Measurements from ENCODE around the gene PXDC1. TPM values are rescaled to one million over a fixed set of nuclear protein-coding genes. Genes with fewer than 3 reads are reported as not detected.

PXDC1 gene
- total RNA-seq = 100 to 1,000 TPM; 106 to 205 (median 122) TPM

DNA sequence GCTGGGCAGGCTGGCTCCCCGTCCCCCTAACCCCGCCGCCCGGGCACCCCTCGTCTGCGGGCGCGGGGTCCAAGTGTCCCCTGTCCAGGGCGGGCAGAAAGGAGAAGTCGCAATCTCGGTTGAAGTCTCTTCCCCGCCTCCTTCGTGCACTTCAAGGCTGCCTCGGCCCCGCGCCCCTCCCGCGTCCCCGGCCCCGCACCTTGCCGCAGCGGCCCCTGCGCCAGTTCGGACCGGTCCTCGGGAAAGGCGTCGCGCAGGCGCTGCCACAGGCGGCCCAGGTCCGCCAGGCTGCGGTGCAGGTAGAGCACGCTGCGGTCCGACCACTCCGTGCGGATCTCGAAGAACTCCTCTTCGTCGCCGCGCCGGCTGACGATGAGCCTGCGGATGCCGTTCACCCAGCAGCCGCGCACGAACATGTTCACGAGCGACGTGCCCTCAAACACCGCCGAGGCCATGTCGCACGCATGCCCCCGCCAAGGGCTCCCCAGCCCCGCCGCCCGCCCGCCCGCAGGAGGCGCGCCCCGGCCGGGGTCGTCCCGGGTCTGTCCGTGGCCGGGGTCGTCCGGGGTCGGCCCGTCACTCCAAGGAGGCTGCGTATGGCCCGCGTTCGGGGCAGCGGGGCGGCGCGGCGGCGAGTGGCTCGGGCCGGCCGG is at the start of gene PXDC1:
PXDC1 (minus strand) TSS at position 637 of the 653 bp plus-strand sequence; CDS start at position 455, 182 bp downstream.
- no peak for DNase-seq (ENCODE audit: low spot score)
- TF ChIP-seq, protein P1, sequence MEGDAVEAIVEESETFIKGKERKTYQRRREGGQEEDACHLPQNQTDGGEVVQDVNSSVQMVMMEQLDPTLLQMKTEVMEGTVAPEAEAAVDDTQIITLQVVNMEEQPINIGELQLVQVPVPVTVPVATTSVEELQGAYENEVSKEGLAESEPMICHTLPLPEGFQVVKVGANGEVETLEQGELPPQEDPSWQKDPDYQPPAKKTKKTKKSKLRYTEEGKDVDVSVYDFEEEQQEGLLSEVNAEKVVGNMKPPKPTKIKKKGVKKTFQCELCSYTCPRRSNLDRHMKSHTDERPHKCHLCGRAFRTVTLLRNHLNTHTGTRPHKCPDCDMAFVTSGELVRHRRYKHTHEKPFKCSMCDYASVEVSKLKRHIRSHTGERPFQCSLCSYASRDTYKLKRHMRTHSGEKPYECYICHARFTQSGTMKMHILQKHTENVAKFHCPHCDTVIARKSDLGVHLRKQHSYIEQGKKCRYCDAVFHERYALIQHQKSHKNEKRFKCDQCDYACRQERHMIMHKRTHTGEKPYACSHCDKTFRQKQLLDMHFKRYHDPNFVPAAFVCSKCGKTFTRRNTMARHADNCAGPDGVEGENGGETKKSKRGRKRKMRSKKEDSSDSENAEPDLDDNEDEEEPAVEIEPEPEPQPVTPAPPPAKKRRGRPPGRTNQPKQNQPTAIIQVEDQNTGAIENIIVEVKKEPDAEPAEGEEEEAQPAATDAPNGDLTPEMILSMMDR (IDR thresholded peaks at IDR 0.05) = no peak
- no peak for ATAC-seq (ENCODE audit: low FRiP score)

DNA sequence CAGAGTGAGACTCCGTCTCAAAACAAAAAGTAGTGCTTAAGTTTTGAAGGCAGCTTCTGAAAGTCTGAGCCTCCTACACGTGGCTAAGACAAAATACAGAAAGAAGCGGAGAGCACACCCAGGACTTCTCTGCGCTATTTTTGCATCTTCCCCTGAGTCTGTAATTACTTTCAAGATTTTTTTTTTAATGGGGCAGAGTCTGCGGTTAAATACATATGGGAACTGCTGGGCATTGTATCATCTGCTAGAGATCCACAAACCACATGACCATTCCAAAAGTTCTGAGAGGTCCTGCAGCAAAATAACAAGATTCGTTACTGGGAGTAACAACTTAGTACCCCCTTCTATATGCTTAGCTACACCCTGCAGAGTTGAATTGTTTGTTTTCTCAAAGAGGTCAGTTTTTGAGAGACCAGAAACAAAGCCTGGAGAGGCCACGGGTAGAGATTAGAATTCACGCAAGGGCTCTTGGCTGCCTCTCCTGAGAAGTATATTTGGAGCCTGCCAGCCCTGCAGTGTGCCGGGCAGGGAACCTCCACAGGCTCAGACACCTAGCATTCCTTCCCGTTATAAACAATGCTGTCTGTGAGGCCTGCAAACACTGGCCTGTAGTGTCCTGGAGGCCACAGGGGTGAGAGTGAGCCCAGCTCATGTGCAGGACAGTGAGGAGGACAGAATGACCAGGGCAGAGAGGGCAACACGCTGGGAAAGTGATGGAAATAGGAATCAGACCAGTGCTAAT is 49.5 kb upstream of the PXDC1 start:
- TF ChIP-seq, protein P1 (IDR thresholded peaks at IDR 0.05) = no peak
- DNase-seq (ENCODE audit: low spot score) (no peak), ATAC-seq (ENCODE audit: low FRiP score) (no peak)

DNA sequence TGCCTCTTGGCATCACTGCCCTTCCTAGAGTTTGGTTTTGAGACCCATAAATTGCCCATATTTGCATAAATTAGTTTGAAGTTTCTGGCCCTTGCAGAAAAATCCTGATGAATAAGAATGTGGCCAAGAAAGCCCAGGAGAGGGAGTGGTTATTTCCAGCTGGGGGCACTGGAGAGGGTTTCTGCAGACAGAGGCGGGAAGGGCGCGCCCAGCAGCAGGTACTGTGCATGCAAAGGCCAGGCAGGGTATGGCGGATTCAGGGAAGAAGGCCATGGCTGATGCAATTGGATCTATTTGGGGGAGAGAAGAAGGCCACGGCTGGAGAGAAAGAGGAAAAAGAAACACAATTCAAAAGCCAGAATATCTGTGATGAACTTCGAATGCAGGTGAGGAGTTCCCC is 48.2 kb upstream of the PXDC1 start:
- ATAC-seq (ENCODE audit: low FRiP score) = no peak
- TF ChIP-seq, protein P1 (IDR thresholded peaks at IDR 0.05) = no peak
- no peak for DNase-seq (ENCODE audit: low spot score)

DNA sequence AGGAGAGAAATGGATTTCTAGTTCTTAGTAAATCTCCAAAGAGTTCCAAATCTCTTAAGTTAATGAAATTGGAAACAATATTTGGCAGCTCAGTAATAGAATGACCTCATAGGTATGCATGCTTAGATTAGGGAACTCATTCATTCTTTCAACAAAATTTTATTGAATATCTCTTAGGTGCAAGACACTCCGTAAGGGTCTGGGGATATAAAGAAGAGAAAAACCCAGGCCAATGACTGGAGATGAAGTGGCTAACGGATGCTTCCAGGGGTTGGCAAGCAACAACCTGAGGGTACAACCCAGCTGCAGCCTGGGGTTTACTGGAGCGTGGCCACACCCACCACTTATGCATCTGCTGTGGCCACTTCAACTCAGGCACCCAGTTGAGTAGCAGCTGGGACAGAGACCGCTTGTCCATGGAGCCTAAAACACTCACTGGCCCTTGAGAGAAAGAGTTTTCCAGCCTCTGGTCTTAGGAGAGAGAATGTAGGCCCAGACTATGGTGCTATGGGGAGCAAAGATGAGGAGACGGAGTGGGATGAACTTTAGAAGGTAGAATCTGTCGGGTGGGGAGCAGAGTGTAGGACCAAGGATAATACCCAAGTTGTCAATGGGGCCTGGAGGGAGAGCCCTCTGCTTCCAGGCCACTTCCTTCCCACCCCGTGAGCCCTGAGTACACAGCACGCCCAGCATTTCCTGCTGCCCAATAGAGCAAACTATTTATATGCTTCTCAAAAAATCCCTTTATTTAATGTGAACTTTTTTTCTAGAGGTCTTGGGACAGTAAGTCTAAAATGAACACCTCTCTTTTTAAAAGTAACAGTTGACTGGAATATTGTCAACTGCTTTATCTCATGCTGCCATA is 46.8 kb upstream of the PXDC1 start:
- DNase-seq (ENCODE audit: low spot score) (no peak), ATAC-seq (ENCODE audit: low FRiP score) (peak; percentile 17)
- TF ChIP-seq, protein P1 (IDR thresholded peaks at IDR 0.05) = no peak

GRCh38 chr6:3797231-3798054 is 45.9 kb upstream of the PXDC1 start:
- DNase-seq (ENCODE audit: low spot score) (no peak), ATAC-seq (ENCODE audit: low FRiP score) (peak; percentile 61)
- TF ChIP-seq, protein P1 (IDR thresholded peaks at IDR 0.05) = no peak

- TF ChIP-seq, protein P1 (IDR thresholded peaks at IDR 0.05) = no peak
- ATAC-seq (ENCODE audit: low FRiP score) (no peak), DNase-seq (ENCODE audit: low spot score) (no peak)
These were observed 45.2 kb upstream of the PXDC1 start for GRCh38 chr6:3796719-3797041.

All from omental fat pad (tissue), 4 donors.